GM19043 (cell line): Measurements from ENCODE around the gene SCLY.
"Not testable (repeated sequence)": the region's sequence is repeated elsewhere in the genome, so short reads cannot be mapped to it uniquely, and the experiment has no call there.

Experiments used
- ATAC-seq: cut with Tn5 transposase; IDR thresholded peaks from one replicate; pipeline ENCODE4 v1.9.1; 2021; ENCODE audit warnings: low read depth; ENCODE audit not compliant: unreplicated experiment

The SCLY gene

DNA sequence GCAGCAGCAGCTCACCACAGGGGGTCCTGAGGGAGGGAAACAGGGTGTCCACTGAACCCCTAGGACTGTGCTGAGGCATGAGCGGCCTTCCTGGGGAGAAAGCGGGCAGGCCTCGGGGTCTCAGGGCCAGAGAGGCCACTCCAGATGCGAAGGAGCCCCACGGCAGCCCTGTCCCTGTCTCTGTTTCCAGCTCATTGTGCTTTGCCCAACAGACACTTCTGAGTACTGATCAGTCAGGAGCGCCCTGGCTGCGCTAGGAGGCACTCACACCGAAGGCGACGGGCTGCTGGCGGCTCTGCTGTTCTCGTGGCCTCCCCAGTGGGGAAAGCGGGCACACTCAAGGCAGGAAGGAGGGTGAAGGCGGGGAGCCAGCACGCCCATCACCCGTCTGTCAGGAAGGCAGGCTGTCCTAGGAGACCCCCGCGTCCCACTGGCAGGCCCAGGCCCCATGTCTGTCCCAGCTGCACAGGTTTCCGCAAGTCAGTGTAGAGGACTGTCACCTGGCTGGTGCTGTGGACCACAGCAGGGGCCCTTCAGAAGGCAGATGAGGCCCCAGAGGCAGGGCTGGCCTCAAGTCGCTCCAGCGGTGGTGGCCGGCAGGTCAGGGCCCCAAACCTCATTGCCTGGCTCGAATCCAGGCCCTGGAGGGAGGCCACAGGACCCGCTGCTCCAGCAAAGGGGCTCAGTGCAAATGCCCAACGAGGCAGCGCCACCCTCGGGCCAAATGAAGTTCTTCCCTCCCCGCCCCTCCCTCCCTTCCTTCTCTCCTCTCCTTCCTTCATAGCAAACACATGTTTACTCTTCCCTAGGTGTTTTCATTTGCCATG is 46.1 kb downstream of the SCLY start:
- peak; percentile 7 for ATAC-seq

DNA sequence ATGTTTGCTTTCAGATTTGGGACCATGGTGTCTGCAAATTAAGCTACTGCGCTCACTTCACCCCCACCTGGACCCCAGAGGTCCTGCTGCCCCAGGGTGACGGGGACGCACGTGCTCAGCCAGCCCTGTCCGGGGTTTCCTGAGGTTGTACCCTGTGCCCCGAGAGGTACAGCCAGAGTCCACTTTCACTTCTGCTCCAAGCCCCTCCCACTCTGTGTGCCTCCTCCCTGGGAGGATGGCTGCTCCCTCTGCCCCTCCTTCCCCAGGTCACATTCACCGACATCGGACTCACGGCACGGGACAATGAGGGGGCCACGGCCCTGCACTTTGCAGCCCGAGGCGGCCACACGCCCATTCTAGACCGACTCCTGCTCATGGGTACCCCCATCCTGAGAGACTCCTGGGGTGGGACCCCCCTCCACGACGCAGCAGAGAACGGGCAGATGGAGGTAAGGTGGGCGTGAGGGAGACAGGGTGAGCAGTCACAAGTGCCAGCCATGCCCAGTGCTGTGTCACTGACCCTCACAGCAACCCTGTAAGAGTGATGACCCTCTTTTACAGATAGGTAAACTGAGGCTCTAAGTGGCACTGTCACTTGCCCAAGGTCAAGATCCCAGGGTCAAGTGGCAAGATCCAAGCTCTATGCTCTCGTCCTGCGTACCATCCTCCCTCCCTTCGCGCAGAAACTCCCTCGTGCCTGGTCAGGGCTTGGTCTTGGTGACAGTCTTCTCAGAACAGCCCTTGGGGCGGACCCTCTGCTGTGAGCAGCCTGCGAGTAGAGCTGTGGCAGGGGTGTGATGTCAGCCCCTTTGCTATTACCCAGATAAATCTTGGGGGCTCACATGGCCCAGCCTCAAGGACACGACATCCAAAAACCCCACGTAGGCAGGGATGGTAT is 47.0 kb downstream of the SCLY start:
- ATAC-seq, result peak; percentile 67

DNA sequence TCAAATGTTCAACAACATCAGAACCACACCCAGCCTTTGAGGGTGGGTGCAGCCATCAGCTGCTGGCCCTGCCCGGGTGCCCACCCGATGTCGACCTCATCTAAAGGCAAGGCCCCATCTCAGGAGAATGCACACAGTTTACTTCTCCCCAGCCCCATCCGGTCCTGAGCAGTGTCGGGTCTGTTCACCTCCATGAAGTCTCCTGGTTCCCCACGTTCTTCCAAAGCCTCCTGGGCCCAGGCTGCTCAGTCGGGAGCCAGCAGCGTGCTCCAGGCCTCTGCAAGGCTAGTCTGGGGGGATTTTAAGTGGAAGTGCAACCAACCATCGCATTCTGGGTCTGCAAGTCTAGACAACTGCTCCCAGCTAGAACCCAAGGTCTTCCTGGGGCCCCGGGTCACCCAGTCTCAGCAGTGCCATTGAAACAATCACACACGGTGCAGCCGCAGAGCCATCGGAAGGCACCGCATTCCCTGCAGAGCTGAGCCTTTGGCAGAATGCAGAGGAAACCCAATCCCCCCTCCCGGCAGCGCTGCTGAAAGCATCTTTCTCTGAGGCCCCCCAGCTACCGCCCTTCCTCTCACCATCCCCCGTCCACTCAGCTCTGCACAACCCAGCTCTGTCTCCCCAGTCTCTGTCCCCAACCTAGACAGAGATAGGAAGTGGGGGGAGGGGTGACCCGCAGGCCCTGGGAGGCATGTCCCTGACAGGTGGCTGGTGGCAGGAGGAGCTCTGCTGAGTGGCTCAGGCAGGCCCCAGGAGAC is 47.8 kb downstream of the SCLY start:
- ATAC-seq, result peak; percentile 56

DNA sequence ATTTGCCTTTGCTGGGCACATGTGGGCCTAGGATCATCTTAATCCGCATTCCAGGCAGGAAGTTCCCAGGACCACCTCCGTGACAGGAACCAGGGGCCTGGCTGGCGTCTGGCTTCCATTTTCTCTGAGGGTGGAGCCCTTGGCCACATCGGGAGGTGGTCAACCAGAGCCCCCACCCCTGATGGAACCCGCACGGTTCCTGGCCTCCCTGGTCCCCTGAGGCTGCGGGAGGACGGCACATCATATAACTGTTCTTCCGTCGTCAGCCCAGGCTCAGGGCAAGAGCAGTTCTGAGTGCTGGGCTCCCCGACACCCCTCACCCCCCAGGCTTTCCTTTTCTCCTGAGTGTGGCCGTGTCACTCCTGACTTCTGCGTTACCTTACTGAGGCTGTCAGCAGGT is 52.8 kb downstream of the SCLY start:
- no peak for ATAC-seq

DNA sequence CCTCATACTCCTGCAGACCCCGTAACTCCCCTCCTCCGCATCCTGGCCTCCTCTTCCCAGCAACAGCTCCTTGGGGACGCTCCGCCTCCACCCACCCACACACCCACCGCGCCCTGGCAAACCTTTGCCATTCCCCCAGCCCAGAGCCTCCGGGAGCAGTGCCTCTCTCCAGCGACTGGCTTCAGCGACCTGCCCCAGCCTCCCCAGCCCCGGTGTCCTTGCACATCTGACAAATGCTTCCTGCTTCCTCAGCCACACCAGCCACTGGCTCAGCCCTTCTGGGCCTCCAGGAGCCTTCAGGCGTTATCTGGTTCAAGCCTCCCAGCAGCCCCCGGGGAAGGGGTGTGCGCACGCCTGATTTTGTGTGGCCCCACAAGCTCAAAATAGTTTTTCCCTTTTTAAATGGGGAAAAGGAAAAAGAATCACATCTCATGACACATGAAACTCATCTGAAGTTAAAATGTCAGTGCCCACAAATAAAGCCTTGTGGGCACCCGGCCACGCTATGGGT is 53.6 kb downstream of the SCLY start:
- ATAC-seq, result no peak

DNA sequence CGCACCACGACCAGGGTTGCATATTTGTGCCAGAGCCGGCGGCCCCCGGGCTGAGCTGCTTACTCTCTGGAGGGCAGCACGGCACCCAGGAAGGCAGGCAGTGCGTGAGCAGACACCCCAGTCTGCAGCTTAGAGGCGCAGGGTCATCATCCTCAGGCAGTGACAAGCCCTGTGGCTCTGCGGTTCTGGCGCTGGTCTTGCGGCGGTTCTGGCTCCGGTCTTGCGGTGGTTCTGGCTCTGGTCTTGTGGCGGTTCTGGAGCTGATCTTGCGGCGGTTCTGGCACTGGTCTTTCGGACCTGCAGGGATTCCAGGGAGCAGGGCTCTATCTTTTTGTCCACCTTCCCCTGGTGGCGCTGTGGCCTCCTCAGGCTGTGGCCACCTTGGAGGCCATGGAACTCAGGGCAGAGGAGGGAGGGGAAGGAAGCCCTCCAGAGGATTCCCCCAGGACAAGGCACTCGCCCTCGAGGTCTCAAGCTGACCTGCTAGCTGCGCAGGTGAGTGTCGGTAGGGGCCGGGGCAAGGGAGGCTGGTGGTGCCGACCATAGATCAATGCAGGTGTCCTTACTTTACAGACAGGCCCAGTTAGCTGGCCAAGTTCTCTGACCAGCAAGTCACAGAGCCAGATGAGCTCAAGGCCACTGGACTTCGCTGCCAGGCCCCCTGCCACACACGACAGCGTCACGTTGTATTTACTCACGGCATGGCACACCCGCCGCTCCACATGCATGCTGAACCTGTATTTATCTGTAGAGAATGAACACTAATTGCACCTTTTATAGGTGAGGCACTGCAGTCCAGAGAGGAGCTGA is 54.3 kb downstream of the SCLY start:
- no peak for ATAC-seq

DNA sequence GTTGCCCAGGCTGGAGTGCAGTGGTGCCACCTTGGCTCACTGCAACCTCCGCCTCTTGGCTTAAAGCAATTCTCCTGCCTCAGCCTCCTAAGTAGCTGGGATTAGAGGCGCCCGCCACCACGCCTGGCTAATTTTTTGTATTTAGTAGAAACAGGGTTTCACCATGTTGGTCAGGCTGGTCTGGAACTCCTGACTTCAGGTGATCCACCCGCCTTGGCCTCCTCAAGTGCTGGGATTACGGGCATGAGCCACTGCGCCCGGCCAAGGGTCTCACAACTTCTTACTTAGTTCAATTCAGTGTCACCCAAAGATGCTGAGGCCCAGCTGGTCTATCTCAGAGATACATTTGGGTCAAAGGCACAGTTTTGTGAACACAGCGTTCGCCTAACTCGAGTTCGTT is 54.9 kb downstream of the SCLY start:
- not testable (repeated sequence) for ATAC-seq

DNA sequence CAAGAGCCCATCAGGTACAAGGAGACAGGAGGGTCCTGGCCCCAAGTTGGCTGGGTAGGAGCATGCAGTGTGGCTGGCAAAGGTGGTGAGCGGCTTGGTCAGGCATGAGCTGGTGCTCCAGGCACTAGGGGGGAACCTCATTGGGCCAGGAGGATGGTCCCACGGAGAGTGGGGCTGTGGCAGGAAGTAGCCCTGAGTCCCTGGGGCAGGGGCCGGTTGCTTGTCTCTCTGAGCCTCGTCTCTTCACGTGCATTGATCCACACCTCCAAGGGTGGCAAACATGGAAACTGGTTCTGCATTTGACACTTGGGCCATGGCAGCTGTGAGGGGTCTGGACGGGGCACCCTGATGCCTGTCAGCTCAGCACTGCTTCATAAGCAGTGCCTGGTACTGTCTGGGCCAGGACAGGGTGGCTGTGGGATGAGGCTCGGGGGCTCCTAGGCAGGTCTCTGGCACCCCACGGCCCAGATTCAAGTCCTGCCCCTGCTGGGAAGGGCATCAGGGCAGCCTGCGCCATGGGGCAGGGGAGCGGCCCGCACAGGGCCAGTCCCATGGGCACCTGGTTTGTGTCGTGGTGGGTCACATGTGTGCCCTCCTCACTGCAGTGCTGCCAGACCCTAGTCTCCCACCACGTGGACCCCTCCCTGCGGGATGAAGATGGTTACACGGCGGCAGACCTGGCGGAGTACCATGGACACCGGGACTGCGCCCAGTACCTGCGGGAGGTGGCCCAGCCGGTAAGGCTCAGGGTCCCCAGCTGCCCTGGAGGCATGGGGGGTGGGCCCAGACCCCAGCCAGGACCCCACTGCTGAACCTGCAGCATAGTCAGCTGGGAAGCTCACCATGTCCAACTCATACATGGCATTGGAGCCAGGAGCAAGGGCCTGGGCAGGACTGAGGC is 55.7 kb downstream of the SCLY start:
- no peak for ATAC-seq

DNA sequence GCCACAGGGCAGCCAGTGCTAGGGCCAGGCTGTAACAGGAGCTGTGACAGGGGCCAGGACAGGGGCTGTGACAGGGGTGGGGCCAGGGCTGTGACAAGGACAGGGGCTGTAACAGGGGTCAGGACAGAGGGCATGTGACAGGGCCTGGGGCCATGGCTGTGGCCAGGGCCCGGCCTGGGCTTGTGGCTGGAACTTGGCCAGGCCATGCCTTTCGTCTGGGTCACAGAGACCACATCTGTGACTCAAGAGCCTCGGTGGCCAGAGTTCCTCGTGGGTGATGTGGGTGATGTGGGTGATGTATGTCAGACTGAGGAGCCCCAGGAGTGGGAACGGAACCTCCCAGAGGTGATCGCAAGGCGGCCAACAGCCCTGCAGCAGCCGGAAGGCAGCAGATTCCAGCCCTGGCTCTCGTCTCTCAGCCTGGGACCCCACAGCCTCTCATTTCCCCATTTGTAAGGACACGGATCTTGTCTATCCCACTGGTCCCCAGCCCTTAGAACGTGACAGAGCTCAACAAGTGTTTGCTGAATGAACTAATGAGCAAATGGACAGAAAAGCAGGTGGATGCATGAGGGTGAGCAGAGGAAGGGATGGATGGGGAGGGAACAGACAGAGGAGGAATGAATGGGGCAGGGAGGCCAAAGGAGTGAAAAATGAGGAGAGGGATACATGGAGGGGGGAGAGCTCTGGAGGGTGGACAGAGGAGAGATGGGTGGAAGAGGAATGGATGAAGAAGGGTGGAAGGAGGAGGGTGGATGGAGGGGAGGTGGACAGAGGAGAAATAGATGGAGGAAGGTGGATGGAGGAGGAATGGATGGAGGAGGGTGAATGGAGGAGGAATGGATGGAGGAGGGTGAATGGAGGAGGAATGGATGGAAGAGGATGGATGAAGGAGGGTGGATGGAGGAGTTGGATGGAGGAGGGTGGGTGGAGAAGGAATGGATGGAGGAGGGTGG is 56.7 kb downstream of the SCLY start:
- ATAC-seq, result no peak

DNA sequence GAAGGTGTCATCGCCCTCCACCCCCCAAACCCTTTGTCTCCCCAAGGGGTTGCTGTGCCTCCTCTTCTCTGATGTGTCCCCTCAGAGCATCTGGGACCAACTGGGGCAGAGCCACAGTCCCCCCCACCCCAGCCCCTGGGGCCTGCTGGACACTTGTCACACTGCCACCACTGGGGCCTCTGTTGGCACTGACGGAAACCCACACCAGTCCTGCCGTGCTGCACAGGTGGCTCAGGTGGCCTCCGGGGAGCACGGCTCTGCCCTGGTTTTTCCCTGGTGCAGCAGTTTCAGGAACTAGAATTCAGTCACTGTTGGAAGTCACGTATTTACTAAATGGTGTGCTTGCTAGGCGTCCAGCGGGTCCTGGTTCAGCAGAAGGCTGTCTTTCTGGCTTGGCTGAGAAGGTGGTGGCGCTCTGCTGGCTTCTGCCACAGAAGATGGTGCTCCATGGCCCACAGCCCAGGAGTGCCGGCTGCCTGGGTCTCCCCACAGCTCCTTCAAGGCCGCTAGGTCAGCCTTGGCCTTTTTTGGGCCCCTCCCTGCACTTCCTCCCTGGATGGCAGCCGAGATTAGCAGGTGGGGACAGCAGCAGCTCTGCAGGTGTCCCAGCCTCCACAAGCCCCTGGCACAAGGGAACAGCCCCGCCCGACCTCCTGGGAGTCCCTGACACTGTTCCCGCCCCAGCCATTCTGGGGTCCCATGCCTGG is 59.1 kb downstream of the SCLY start:
- no peak for ATAC-seq

DNA sequence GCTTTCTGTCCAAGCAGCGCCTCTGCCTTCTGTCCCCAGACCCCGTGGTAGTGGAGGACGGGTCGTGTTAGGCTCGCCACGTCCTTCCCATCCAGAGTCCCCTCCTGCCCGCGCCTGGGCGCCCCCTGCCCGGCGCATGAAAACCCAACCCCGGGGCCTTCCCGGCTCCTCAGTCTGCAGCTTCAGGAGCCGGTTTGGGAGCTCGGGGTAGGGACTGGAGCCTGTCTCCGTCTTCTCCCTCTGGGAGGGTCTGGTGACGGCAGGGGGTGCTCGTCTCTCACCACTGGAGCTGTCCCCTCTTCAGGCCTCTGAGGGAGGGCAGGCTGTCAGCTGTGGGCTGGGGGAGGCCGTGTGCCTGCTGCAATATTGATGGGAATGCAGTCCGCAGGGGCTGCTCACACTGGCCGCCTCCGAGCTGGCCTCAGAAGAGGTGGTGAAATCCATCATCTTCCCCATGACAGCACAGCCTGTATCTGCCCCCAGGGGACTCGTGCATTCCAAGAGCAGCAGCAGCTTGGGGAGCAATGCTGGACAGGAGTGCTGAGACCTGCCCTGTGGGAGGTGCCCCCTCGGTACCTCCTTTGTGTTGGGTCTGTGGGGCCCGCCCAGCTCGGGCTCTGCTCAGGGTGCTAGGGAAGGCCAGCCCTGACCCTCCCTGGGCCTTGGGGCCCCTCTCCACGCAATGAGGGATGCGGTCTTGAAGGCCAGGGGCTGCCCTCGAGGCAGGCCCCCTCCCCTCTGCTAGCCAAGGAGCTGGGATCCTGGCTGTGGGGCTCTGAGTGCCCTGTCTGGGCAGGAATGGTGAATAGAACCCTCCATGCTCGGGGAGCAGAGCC is 59.9 kb downstream of the SCLY start:
- ATAC-seq, result no peak

DNA sequence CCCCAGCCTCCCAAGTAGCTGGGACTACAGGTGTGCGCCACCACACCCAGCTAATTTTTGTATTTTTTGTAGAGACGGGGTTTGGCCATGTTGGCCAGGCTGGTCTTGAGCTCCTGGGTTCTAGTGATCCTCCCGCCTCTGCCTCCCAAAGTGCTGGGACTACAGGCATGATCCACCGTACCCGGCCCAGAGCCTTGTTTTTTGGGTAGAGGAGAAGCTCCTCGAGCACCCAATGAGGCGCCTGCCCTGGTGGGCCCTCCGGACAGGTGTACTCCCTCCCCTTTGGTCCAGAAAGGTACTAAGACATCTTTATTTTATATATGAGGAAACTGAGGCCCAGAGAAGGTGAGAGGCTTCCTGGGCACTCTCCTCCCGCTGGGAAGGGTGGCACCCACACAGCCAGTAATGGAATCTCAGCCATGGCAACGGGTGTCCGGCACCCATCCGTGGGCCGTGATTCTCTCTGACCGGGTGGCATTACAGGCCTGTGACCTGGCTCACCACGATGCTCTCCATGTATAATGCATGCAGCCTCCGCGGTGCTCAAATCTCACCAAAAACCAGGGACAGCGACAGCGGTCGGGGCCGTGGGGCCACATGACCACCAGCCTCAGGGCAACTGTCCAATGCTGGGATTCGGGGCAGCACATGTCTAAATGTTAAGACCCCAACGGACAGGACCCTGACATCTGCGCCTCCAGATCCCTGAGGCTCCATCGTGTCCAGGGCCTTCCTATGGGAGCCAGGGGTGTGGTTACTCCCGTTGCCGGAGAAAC is 60.9 kb downstream of the SCLY start:
- ATAC-seq, result no peak

DNA sequence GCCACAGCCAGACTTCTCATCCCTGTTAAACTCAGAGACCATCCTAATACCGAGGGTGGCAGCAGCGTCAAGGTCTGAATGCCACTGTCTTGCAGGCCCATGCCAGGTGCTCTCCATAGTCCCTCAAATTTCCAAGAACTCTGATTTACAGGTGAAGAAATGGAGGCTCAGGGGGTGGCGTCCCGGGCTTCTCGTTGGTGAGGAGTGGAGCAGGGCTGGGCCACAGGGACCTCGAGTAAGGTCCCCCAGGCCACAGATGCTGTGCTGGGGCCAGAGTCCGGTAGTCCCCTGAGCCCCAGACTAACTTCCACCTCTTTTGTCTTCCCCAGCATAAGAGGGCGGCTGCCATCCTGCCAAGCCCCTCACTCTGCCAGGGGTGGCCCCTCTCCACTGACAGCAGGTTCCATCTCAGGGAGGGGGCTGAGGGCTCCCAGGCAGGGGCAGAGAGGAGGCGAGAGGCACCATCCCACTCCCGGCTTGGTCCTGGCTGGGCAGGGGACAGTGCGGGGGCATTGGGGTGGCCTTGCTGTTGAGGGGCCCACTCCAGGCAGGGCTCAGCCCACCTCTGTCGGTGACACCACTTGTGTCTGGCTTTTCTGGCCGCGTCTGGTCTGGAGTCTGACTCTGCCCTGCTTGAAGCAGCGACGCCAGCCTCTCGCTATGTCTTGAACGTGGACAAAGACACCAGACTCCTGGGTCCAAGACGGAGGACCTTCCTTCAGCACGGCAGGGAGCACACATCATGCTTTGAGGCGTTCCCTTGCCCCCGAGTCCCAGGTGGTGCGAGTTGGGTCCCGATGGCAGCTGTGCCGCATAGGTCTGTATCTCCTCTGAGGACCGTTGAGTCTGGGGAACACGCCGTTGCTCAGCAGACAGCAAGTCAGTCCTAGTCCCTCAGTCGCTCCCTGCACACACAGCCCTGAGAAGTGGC is 61.8 kb downstream of the SCLY start:
- no peak for ATAC-seq

DNA sequence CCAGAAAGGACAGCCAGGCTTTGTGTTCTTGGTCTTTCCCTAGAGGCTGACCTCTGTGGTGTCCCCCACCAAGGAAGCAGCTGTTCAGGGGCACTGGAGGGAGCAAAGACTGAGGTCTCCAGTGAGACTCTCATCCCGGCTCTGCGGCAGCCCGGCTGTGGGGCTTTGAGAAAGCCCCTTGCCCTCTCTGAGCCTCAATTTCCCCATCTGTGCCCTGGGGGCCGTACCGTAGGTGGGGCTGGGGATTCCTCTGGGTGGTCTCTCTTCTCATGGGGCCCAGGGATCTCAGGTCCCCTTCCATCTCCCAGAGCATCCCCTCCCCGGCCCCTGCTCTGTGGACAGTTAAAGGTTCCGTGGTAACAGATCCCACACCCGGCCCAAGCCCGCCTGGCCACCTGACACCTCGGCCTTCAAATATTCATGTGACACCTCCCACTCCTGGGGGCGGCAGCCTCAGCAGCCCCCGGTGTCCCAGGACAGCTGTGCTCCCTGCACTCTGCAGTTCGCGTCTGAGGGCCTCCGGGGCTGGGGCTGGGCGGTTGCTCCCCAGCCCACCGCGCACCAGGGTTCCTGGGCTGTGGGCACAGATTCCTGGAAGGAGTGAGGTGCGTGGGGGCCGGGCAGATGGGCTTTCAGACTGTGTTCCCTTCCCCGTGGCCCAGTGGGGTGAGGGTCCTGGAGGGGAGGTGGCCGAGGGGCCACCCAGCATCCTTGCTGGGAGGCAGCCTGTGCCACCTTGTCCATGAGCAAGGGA is 62.6 kb downstream of the SCLY start:
- ATAC-seq, result no peak
